Measurements from ENCODE around the gene PGPEP1. TPM values are rescaled to one million over a fixed set of nuclear protein-coding genes. Genes with fewer than 3 reads are reported as not detected.

Gene PGPEP1
- total RNA-seq, 6 experiments from 2014 or later, result 33.0 to 55.5 (median 40.7) TPM

- intact Hi-C loops (cut with DNase I), result loop anchor here in 1 of 2 donors (5.0 kb wide), 1 partner anchor 64 kb away; the partner anchor contains the start of gene PGPEP1
- Histone ChIP-seq H3K4me3 (no peak overlapping the region), H3K27ac (no peak overlapping the region), H3K27me3 (no peaks in the 10 kb centered on the region), H3K9me3 (no peaks in the 10 kb centered on the region), H3K36me3 (no peaks in the 10 kb centered on the region), H3K4me1 (peaks cover 0 to 12% (median 4%) of the 10 kb centered on the region in 4 donors)
- 83% methylated on average over 4 of the region's 9 CpGs for WGBS (ENCODE audit: insufficient coverage, low coverage, low lambda C conversion rate, missing lambda C conversion rate)
- ATAC-seq (no peak), DNase-seq (no peak)
- no peak for TF ChIP-seq CTCF (IDR thresholded peaks at IDR 0.05)
- TF ChIP-seq POLR2A (IDR thresholded peaks at IDR 0.05), result no peak
These were observed 66.4 kb downstream of the PGPEP1 start for GRCh38 chr19:18406749-18407148.

GRCh38 chr19:18408053-18408476 is 67.7 kb downstream of the PGPEP1 start:
- ATAC-seq, result peak; percentile 59 to 77 (median 68)
- H3K4me1 ChIP-seq, result peaks cover 0 to 3% (median 0%) of the 10 kb centered on the region in 4 donors
- H3K4me3 ChIP-seq, result no peak overlapping the region
- 56% methylated on average over 3 of the region's 10 CpGs for WGBS (ENCODE audit: insufficient coverage, low coverage, low lambda C conversion rate, missing lambda C conversion rate)
- intact Hi-C loops (cut with DNase I), result loop anchor here in 1 of 2 donors (5.0 kb wide), 1 partner anchor 66 kb away; the partner anchor contains the start of gene PGPEP1
- peak in 2 of 3 donors; percentile 55 to 61 for DNase-seq
- TF ChIP-seq CTCF (IDR thresholded peaks at IDR 0.05), result peak; percentile 42 to 64 (median 49)
- no peak for TF ChIP-seq POLR2A (IDR thresholded peaks at IDR 0.05)
- no peaks in the 10 kb centered on the region for H3K27me3 ChIP-seq
- no peaks in the 10 kb centered on the region for H3K36me3 ChIP-seq
- no peak overlapping the region for H3K27ac ChIP-seq
- H3K9me3 ChIP-seq, result no peaks in the 10 kb centered on the region

- H3K27me3 ChIP-seq, result peaks cover 0 to 5% of the 10 kb centered on the region in 2 donors
- 84% methylated on average over 7 of the region's 16 CpGs for WGBS (ENCODE audit: insufficient coverage, low coverage, low lambda C conversion rate, missing lambda C conversion rate)
- no peak overlapping the region for H3K27ac ChIP-seq
- peaks cover 0 to 31% (median 10%) of the 10 kb centered on the region in 4 donors for H3K4me1 ChIP-seq
- ATAC-seq, result no peak
- intact Hi-C loops (cut with DNase I), result loop anchor here (5.0 to 10.0 kb wide), 2 partner anchors 60 to 138 kb away; partner anchors contain the start of gene IQCN (in 1 of the 2)
- H3K36me3 ChIP-seq, result no peaks in the 10 kb centered on the region
- DNase-seq, result peak in 1 of 3 donors; percentile 25
- no peaks in the 10 kb centered on the region for H3K9me3 ChIP-seq
- no peak for TF ChIP-seq CTCF (IDR thresholded peaks at IDR 0.05)
- no peak for TF ChIP-seq POLR2A (IDR thresholded peaks at IDR 0.05)
- no peak overlapping the region for H3K4me3 ChIP-seq
These were observed 72.3 kb downstream of the PGPEP1 start for GRCh38 chr19:18412610-18413239.

GRCh38 chr19:18414504-18415177 is 74.2 kb downstream of the PGPEP1 start:
- WGBS (ENCODE audit: insufficient coverage, low coverage, low lambda C conversion rate, missing lambda C conversion rate), result 8% methylated on average over 9 of the region's 11 CpGs
- Histone ChIP-seq H3K27ac (peak overlapping the region; percentile 23 to 84 (median 77)), H3K27me3 (peaks cover 0 to 5% of the 10 kb centered on the region in 2 donors), H3K9me3 (no peaks in the 10 kb centered on the region), H3K4me3 (peak overlapping the region in 2 of 3 donors; percentile 4 to 11), H3K4me1 (peaks cover 0 to 40% (median 16%) of the 10 kb centered on the region in 4 donors), H3K36me3 (no peaks in the 10 kb centered on the region)
- ATAC-seq (peak; percentile 17 to 45 (median 38)), DNase-seq (peak; percentile 54 to 86 (median 68))
- intact Hi-C loops (cut with DNase I), result loop anchor here (5.0 to 10.0 kb wide), 2 partner anchors 62 to 140 kb away; partner anchors contain the start of gene IQCN (in 1 of the 2)
- TF ChIP-seq CTCF (IDR thresholded peaks at IDR 0.05) (no peak), POLR2A (IDR thresholded peaks at IDR 0.05) (no peak)

All from right lobe of liver (tissue), 6 donors.